ENCODE data around the gene CCM2.
"Not testable (repeated sequence)": the region's sequence is repeated elsewhere in the genome, so short reads cannot be mapped to it uniquely, and the experiment has no call there.

CCM2 gene

DNA sequence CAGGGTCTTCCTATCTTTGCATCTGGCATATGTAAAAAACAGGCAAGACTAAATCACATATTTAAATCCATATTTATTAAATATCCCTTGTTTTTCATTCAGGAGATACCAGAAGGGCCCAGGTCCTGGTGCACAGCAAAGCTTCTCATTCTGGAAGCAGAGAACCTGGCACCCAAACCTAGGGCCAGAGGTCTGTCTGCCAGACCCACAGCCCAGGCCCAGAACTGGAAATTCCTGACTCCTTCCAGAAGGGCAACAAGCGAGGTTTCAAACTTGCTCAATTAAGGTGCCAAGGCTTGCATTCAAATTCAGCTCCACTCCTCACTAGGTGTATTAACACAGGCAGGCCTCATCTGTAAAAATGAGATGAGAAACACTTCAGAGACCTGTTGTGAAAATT lies 17.0 kb upstream of the CCM2 start:
- DNase-seq: no peak

DNA sequence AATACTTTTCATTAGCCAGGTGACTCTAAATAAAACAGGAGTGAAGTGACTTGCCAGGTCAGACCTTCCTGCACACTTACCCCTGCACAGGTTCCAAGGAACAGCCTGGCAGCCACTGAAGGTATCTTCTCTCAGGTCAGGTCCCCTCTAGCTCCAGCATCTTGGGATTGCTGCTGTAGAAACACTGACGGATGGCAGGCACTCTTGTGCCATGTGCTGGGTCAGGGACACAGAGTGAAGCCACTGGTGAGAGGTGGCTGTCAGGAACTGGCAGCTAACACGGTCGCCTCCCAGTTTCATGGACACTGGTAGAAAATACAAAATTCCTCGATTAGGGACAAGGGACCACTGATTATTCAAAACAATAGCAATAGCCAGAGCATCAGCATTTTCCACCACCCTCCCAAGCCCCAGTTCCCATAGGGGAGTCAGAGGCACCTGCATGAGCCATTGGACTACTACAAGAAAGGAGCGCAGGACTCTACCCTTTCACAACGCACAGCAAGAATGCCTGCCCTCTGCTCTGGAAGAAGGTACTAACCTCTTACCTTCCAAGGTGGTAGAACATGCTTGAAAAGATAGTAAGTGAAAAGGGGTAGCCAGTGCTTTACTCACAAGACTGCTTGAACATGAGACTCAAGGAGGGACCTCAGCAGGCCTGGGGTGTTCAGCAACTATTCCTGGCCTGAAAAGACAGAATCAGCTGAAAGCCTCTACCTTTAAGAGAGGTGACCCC lies 16.1 kb upstream of the CCM2 start:
- DNase-seq: no peak

DNA sequence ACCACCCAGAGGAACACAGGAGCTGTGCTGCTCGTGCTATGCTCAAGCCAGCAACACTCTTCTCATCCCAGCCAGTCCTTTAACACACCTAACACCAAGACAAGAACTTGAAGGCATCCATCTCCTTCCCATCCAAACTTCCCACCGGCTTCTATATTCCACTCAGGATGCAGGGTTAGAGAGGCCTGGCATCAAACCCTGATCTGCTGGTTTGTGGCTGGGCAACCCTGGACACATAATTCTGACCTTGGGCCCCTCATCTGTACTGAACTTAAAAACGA lies 15.6 kb upstream of the CCM2 start:
- no peak for DNase-seq

GRCh38 chr7:44985033-44985695 lies 14.8 kb upstream of the CCM2 start:
- DNase-seq: no peak

DNA sequence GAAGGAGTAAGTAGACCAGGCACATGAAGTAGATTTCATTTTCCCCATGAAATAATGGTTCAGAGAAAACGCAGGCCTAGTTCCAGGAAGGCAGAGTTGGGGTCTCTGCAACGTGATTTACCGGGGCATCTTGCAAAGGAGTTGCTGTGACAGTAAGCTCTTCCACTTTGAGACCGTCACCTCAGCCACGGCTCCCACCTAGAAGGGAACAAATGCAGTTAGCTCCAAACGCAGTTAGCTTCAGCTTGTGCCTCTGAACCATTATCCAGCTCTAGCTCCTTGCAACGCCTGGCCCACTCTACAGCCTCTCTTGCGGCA lies 14.1 kb upstream of the CCM2 start:
- DNase-seq: no peak

DNA sequence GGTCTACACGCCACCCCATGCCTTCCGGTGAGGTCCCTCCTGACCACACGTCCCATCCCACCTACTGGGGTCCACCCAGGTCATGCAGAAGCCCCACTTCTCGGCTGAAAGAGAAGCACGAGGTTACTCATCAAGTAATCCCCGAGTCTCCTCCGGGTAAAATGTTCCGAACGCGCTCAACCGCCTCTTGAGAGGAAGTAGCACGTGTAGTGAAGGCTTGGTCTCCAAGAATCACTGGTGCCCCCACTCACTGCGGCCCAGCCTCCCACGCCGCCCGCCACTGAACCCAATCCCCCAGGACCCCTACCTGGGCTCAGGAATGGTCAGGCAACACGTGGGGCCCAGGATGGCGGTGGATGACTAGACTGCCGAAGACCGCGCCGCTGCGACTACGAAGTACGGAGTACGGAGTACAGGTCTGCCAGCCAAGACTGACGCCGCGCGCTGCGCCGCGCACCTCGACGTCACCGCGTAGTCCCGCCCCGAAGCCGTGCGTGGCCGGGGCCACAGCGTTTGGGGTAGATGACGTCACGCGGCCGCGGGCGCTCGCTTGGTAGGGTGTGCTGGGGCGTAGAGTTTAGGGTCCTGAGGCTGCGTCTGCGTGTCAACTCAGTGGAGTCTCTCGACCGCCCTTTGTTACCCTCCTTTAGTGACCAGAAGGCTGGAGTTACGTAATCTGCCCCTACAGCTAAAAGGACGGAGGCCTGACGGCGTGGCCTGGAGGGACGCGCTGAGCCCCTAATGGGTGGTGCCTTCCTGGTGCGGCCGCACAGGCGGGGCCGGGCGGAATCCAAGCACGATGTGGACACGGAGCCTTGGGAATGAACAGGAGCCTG lies 13.6 kb upstream of the CCM2 start:
- DNase-seq: peak; percentile 95 to 97 (median 96)

DNA sequence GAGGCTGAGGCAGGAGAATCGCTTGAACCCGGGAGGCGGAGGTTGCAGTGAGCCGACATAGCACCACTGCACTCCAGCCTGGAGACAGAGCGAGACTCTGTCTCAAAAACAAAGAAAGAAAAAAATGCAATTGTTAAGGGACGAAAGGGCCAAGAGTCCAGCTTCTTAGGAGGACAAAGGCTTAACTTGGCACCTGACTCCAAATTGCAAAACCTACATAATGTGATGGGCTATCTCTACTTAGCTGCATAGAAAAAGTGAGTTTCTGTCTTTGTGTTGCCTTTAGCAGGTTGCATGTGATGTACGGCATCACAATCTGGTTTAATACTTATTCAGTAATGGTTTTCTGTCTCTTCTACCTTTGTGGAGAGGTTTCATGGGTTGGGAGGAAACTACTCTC lies 12.5 kb upstream of the CCM2 start:
- DNase-seq: no peak

DNA sequence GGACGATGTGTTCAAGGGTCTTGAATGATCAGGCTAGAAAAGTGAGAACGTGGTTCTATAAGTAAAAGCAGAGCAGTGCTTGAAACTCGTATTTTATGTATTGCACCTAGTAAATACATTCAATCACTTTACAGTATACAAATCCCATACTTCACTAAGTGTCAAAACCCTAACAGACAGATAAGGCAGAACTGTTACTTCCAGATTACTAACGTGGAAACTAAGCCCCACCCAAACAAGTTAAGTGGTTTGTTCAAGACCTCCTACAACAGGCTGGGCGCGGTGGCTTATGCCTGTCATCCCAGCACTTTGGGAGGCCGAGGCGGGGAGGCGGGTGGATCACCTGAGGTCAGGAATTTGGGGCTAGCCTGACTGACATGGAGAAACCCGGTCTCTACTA lies 12.0 kb upstream of the CCM2 start:
- DNase-seq: no peak

GRCh38 chr7:44988701-44989100 lies 11.3 kb upstream of the CCM2 start:
- no peak for DNase-seq

DNA sequence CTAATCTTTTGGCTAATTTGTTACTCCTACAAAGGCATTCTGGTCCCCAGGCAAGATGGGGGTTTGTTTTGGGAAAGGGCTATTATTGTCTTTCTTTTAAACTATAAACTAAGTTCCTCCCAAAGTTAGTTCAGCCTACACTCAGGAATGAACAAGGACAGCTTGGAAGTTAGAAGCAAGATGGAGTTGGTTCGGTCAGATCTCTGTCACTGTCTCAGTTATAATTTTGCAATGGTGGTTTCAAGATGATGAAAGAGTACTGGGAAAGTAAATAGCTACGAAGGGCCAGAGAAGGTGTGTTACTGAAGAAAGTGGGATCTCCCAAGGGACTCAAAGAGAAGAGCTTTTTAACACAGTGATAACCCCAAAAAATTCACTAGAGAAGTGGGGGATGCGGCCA lies 10.9 kb upstream of the CCM2 start:
- DNase-seq: no peak

GRCh38 chr7:44990109-44991023 lies 9.6 kb upstream of the CCM2 start:
- DNase-seq: no peak

- DNase-seq: not testable (repeated sequence)
Measured at GRCh38 chr7:44992004-44992795, 7.8 kb upstream of the CCM2 start.

DNA sequence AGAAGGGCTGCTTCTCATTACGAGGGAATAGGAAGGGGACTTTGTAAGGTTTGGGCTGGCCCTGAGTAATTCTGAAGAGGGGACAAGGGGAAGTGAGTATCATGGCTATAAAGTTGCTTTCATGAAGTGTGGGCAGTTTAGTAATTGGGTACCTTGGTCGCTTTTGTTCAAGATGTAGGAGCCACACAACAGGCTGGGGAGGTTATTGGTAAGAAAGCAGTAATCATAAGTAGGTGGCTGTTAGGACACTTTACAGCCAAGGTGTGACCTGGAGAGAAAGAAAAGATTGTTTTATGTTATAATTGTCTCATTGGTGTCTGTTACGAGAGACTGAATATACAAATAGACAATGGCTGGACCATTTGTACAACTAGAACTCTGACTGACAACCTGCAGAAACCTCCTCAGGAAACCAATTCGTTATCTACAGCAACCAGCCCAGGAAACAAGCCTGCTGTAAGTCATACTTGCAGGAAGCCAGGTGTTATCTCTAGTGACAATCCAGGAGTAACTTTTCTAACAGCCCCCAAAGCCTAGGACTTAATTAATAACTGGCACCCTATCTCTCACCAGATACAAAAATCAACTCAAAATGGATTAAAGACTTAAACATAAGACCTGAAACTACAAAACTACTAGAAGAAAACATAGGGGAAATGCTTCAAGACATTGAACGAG lies 5.0 kb upstream of the CCM2 start:
- no peak for DNase-seq

- no peak for DNase-seq
Measured at GRCh38 chr7:44995555-44996493, 4.2 kb upstream of the CCM2 start.

DNA sequence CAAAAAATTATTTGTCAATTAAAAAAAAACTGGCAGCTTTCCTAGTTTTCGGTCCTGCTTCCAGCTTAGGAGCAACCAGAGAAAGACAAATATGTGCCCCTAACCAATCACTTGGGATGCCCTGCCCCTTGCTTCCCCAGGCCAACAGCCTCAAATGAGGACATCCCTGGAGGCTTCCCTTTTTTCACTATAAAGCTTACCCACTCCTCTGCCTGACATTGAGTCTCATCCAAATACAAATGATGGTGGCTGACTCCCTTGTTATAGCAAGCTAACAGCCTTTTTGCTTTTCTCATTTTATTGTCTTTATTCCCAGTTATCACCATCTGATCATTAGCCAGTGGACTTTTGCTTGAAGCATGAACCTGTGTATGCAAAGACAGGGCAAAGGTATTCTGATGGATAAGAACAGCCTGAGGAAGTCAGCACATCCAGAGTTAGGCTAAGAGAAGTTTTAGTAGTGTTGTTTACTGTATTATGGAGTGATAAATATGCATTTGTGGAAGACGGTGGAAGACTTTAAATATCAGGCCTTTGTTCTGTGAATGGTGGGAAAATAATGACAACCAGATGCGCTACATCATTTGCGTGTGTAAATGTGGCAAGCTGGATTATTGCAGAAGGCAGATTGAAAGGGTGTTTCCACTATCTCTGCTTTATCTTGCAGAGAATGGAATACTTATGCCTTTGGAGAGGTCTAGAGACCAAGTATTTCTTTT lies 1.7 kb upstream of the CCM2 start:
- peak in 1 of 3 experiments; percentile 50 for DNase-seq

- DNase-seq: peak; percentile 98 to 100 (median 99)
Measured at GRCh38 chr7:44999245-45000092, 532 bp upstream of the CCM2 start.

- DNase-seq: peak; percentile 22 to 81 (median 63)
Measured at GRCh38 chr7:45001138-45001694, 1.2 kb downstream of the CCM2 start.

GRCh38 chr7:45001826-45002225 lies 1.8 kb downstream of the CCM2 start:
- peak in 1 of 3 experiments; percentile 13 for DNase-seq
